ENCODE measurements around the gene MRPL32. TPM values are rescaled to one million over a fixed set of nuclear protein-coding genes. Genes with fewer than 3 reads are reported as not detected.
A peak's percentile ranks its signal among the peaks of the same experiment; 100 is the strongest.

MRPL32 gene
- total RNA-seq, 1 donor from 2014 or later, result 89.7 TPM

DNA sequence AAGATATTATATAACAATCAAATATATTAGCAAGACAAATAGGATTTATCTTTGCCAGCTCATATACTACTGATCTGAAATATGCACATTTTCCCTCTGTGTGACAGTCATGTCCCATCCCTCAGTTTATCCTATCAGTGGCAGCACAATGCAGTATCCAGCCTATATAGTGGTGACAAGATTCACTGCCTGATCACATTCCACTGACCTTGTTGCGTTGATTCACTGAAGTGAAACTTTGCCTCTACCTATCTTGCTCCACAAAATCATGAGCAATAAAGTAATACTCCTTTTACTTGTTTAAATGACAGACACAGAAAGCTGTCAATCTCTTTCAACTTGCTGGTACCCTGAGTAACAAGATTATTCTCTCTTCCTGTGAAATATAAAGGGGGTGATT lies 6.5 kb upstream of the MRPL32 start:
- DNase-seq (ENCODE audit: low read depth), result no peak

DNA sequence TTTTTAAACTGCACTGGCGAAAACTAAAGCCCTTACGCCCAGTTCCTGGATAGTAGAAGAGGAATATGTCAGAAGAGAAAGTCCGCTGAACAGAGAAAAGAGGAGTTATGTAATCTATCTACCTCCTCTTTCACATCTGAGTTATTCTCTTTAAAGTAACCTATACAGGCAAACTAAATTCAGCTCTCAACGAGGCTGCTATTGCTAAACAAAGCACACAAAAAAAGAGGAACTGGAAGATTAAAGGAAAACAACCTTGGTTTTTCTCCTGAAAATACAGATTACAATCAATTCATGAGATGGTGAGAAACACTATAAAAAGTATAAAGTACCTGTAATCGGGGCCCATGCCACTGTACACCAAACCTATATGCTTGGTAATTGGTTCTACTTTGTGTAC lies 6.0 kb upstream of the MRPL32 start:
- DNase-seq (ENCODE audit: low read depth), result no peak

DNA sequence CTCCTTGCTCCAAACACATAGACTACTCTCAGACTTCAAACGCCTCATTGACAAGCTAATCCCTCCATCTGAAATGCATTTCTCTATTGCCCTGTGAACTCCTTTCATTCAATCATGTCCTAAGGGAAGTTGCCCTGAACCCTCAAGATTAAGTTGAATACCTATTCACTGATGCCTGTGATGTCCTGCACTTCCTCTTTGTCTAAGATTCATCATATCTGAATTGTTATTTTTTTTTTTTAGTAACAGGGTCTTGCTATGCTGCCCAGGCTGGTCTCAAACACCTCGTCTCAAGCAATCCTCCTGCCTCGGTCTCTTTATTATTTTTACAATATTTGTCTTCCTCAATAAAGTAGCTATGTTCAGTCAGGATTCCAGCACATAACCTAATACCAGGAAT lies 3.4 kb upstream of the MRPL32 start:
- no peak for DNase-seq (ENCODE audit: low read depth)

DNA sequence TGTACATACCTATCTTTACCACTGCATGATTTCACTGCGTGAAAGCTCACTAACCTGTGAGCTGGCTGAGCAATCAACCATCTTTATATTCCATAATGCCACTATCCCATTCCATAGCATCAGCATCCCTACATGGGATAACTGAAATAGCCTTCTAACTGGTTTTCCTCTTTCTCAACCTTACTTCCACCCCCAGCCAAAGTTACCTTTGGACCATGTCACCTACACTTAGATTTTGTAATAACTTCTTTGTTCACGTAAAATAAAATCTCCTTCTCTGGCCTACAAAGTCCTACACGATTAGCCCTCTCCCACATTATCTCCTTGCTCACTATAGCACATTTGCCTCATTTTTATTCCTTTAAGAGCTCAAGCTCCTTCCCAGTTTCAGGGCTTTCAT lies 2.7 kb upstream of the MRPL32 start:
- DNase-seq (ENCODE audit: low read depth), result no peak

DNA sequence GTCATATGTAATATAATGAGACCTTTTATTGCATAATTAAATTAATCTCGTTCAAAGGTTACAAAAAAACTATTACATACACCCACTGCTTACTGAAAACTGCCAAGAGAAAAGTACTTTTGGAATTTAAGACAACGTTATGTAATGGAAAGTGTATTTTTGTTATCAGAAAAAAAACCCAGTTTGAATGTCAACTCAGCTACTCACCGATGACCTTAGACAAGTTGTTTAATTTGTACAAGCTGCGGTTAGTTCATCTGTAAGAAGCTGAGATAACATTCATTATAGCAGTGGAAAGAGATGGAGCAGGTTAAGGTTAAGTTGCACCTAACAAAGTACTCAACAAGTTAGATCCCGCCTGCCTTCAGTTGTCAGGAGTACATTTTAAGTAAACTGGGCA lies 1.3 kb upstream of the MRPL32 start:
- DNase-seq (ENCODE audit: low read depth), result no peak

DNA sequence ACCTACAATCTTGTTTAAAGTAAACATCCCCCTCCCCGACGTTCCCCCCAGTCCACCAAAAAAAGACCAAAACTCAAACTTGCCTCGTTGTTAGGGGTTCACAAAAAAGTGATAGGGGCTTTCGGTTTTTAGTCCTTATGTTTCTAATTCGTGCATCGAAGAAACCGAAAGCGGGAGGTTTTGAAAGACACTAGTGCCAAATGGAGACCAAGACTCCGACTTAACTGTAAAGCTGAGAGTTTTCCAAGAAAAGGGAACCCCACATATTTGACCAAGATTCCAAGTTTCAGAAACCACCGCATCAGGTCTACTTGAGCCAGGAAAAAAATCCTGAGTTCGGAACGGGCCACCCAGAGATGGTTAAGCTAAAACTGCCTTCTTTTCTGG lies 736 bp upstream of the MRPL32 start:
- DNase-seq (ENCODE audit: low read depth), result no peak

DNA sequence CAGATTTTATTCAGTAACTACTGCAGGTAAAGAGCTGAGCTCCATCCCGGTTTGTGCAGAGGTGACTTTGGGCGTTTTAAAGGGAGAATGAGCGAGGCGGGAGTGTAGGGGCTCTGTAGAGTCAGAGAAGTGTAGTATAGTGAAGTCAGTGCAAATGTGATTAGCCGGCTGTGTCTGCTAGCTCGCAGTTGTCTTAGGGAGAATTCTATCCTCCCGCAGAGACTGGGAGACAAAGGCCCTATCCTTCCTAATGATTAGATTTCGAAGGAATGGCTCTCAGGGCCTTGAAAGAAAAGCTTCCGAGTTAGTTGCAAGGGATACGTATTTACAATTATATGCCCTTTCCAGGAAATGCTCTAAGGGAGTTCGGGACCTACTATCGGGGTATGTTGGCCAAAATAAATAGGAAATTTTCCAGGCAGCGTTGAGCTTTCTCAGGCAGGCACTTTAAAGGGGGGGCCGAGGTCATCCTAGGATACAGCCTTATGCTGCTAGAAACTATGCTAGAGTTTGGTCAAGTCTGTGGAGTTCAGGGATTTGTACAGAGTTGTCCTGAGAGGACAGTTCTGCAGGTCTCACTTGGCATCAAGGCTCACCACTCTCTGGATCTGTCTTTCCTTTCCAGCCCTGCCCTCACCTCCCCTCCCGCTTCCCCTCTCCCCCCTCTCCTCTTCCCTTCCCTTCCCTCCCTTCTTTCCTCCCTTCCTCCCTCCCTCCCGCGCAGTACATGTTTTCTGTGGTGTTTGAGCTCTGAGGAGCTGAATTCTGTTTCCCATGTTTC lies 825 bp downstream of the MRPL32 start:
- DNase-seq (ENCODE audit: low read depth), result peak; percentile 54

DNA sequence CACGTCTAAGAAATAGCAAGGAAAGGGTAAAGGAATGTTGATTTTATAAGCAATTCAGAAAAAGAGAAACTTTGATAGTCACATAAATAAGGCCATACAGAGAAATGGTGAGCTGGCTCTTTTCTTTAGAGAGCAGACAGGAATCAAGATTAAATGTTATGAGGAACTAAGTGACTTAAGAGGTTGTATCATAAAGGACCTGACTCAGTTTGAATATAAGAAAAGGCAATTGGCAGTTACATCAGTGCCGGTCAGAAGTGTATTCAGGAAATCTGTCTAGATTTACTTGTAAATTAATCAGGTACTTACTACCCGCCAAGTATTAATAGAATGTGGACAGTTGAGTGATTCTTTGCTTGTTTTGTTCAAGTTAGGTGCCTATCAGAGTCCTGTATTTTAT lies 2.1 kb downstream of the MRPL32 start:
- no peak for DNase-seq (ENCODE audit: low read depth)

DNA sequence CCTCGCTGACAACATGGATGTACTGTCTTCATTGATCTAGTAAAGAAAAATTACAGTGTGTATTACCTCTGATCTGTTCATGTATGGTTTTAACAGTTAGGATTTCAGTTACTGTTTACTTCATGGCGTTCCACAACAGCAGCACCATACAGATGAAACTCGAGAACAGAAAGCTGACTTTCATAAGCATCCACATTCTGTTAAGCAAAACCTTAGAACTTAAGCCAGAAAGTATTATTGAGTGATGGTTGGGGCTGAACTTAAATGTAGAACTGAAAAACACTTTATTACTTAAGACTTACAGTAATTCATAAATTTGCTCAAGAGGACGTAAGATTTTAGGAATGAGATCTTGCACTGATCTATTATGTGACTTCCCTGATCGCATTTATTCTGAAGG lies 3.7 kb downstream of the MRPL32 start:
- no peak for DNase-seq (ENCODE audit: low read depth)

DNA sequence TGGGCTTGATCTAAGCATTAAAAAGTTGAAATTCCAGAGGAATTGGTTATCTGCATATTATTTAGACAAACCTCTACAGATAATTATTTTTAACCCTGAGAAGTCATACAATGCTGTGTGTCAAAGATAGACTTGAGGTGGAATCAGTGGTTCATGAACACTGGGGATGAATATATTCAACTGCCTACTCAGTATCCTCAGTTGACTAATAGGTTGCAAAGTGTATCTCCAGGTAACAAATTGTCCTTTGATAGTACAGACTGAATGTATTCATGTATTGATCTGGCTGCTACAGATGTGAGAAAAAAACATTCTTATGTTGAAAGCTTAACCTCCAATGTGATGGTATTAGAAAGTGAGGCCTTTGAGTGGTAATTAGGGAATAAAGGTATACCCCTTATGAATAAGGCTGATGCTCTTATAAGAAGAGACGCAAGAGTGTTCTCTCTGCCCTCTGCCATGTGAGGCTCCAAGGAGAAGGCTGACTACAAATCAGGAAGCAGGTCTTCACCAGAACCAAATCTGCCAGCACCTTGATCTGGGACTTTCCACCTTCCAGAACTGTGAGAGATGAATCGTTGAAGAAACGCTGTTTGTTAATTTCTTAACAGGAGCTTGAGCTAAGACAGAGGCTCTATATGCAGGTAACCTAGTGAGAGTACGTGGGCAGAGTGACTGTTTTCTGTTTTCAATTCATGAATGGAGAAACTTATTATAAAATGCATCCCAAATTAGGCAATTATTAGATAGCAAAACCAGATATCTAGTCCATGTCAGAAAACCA lies 7.5 kb downstream of the MRPL32 start:
- DNase-seq (ENCODE audit: low read depth), result no peak

DNA sequence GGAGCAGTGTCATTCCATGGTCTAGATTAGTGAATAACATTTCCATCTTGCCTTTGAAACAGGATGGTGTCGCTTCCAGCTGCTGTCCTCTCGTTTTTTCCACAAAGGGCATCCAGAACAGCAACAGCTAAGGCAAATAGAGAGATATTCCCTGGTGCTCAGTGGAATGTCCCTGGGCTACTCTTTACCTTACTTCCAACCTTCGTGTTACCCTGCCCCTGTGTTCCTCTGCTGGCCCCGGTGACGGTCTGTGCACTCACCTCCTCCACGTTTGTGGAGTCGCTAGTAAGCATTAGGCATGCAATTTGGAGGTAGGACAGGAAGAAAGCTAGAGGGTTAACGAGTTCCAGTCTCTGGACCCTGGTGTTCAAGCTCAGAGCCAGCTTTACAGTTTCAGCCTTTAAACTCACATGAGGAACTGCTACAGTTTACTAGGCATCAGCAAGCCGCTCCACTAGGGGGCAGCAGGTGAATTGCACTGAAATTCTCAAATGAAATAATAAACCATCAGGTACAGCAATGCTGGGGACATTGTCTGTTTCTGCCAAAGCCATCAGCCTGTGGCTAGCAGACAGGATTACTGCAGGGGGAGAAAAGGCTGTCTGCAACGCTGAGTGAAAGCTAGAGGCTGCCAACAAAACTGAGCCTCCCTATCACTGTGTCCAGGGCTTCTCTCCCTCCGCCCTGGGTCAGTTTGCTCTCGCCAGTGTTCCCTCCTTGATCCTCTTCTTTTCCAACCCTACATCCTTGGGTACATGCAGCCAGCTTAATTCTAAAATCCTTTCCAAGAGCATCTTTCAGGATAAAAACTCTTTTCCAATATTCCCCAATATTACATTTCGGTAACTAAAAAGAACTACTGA lies 9.0 kb downstream of the MRPL32 start:
- DNase-seq (ENCODE audit: low read depth), result peak; percentile 85

DNA sequence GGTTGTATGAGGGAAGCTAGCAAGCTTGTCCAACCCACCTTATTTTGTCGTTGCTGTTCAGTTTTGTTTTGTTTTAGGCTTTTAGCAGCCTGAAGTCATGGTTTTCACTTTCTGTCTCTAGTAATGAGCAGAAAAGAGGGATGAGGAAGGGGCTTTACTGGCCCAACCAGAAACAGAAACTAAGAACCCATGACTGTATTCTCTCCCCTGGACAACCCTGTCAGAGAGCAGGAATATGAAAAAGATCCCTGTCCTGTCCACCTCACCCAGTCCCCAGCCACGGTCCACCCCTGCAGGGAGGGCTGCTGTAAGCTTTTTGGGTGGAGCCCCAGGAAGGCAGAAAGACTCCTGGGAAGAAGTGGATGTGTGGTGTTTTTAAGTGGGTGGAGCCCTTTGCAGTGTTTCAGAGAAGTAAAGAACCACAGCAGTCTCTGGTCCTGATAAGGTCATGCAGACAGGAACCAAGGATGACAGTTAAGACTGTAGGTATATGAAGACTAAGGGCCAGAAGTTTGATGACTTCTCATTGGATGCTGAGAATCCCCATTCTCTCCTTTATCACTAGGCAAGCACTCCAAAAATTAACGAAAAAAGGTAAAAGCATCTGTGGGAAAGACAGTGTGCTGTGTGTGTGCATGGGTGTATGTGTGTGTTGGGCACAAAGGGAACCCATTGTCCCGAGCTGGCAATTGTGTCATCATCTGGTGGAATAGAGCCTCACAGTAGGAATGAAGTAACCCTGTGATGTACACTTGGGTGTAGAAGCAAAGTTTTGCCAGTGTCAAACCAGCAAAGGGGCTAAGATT lies 13.8 kb downstream of the MRPL32 start:
- DNase-seq (ENCODE audit: low read depth), result no peak

DNA sequence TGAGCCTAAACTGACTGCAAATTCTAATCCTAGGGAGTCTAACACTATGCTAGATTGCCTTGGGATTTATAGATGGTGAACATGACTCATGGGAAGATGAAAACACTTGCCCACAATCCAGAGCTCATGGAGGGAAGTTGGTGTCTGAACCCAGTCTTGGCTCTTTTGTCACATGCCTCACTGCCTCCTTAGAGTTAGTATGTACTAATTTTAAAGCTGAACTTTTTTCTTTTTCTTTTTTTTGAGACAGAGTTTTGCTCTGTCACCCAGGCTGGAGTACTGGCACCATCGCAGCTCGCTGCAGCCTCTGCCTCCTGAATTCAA lies 14.4 kb downstream of the MRPL32 start:
- no peak for DNase-seq (ENCODE audit: low read depth)

DNA sequence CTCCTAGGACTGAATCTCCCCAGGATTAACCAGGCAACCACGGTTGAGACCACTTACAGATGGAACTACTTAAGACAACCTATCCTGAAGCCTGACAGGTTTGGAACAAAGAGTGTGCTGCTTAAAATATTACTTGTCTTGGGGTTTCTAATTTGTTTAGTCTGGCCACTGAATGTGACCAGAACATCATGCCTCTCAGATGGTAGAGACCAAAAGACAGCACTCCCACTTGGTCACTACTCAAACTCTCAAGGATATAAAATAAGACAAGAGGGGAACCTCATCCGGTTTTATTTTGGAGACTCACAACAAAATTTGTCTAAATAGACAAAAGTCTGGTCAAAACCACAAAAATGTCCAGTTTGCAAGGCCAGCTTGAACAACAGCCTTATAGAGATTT lies 15.3 kb downstream of the MRPL32 start:
- no peak for DNase-seq (ENCODE audit: low read depth)

DNA sequence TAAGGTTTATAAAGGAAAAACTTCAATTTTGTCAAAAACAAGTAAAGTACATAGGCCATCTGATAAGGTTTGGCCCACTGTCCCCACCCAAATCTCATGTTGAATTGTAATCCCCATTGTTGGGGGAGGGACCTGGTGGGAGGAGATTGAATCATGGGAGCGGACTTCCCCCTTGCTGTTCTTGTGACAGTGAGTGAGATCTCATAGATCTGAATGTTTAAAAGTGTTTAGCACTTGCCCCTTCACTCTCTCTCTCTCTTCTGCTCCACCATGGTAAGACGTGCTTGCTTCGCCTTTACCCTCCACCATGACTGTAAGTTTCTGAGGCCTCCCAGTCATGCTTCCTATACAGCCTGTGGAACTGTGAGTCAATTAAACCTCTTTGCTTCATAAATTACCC lies 18.2 kb downstream of the MRPL32 start:
- DNase-seq (ENCODE audit: low read depth), result no peak

DNA sequence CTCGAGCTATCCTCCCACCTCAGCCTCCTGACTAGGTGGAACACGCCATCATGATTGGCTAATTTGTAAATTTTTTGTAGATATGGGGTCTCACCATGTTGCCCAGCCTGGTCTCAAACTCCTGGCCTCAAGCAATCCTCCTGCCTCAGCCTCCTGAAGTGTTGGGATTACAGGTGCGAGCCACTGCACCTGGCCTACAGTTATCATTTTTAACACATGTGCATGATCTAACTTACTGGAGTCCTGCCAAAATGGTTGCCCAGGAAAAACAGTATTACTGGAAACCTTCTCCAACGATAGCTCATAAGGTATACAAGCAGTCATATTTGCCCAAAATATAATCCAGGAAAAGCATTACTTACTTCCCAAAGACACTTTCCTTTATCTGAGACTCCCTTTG lies 20.2 kb downstream of the MRPL32 start:
- DNase-seq (ENCODE audit: low read depth), result no peak

DNA sequence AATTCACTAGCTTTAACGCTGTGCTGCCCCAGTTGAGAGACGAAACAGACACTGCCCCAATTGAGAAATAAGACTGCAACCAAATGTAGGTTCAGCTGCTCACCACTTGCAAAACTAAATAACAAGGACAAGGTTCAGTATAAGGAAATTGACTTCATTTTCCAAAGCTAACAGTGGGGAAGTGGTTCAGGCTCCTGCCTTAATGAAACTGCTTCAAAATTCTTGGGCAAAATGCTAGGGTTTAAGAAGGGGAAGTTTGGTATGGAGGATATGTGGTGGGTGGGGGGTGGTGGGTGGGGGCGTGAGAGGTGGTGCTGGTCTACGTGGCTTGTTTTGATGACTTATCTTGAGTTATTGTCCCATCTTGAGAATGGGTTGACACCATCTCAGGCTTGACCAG lies 21.8 kb downstream of the MRPL32 start:
- no peak for DNase-seq (ENCODE audit: low read depth)

DNA sequence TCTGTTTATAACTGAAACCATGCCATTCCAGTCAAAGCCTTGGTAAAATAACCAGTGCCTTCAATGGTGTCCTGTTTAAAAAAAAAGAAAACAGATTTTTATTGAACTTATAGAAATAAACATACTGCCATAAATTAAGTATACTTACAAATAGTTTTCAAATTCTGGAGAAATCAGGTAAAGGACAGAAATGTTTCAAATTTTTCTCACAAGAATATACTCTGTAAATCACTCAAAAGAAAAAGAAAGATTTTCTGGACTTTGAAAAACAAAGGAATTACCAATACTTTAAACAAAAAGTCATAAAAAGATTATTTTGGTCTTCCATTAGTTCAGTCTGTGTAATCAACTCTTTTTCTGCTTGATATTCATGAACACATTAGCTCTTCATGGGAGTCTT lies 23.9 kb downstream of the MRPL32 start:
- DNase-seq (ENCODE audit: low read depth), result no peak

DNA sequence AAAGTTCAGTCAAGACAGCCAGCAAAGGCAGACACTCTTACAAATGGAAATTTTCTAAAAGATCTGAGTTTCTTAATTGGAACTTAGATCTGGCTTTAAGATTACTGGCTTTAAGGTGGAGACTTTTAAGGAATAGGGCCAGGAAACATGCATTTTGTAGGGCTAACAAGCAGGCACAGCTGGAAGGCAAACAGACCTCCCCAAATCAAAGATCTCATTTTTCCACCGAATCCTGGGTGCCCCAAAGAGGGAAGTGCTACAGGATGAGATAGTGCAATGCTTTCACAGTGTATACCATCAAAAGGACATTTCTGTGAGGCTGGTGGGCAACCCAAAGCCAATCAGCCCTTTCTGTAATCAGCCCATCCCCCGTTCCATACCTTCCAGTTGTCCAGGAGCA lies 27.4 kb downstream of the MRPL32 start:
- DNase-seq (ENCODE audit: low read depth), result no peak

DNA sequence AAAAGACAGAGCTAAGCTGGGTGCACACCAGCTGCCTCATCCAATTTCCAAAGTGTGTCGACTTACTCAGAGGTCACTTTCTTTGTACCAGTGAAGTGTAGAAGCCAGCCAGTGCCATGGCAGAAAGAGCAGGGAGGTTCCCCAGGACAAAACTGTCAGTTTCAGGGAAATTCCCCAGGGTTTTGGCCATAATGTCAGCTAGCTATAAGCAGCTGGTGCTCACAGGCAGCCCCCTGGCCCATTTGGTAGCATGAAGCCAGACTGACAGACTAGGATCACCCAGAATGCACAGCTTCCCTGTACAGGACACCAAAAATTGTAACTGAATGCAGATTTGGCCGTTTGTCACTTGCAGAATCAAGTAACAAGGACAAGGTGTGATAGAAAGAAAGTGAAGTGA lies 28.6 kb downstream of the MRPL32 start:
- DNase-seq (ENCODE audit: low read depth), result no peak

DNA sequence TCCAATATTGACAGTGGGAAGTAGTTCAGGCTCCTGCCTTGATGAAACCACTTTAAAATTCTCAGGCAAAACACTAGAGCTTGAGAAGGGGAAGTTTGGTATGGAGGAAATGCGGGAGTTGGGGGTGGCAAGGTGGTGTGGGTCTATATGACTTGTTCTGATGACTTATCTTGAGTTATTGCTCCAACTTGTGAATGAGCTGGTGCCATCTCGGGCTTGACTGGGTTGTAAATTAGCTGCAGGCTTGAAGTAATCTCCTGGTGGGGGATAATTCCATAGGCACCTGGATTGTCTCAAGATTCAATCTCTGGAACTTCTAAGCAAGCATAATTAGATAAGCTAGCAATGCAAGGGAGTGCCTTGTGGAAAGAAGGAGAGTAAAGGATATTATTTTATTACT lies 29.0 kb downstream of the MRPL32 start:
- no peak for DNase-seq (ENCODE audit: low read depth)
